Coronary artery (tissue), 2 donors: ENCODE measurements around the gene CLDND2.
"Not testable (repeated sequence)": the region's sequence is repeated elsewhere in the genome, so short reads cannot be mapped to it uniquely, and the experiment has no call there.

Experiments
- DNase-seq: peaks from one replicate; pipeline ENCODE4 v3.0.0-alpha.2; 2017; ENCODE audit warnings: low spot score
- H3K27ac ChIP-seq, 2 donors: fragments of 200-600 bp; sonication (generic); one replicate each; pipeline ENCODE4 v1.5.1; 2016 to 2019
- H3K4me3 ChIP-seq: fragments of 200-600 bp; sonication (generic); 2 replicates; pipeline ENCODE4 v1.5.1; 2016; ENCODE audit warnings: mild to moderate bottlenecking, moderate library complexity
- CTCF ChIP-seq: fragments of 200-600 bp; sonication (generic); IDR thresholded peaks from one replicate; pipeline ENCODE4 v1.5.1; 2019; ENCODE audit warnings: antibody characterized with exemption

CLDND2 gene, protein sequence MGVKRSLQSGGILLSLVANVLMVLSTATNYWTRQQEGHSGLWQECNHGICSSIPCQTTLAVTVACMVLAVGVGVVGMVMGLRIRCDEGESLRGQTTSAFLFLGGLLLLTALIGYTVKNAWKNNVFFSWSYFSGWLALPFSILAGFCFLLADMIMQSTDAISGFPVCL

DNA sequence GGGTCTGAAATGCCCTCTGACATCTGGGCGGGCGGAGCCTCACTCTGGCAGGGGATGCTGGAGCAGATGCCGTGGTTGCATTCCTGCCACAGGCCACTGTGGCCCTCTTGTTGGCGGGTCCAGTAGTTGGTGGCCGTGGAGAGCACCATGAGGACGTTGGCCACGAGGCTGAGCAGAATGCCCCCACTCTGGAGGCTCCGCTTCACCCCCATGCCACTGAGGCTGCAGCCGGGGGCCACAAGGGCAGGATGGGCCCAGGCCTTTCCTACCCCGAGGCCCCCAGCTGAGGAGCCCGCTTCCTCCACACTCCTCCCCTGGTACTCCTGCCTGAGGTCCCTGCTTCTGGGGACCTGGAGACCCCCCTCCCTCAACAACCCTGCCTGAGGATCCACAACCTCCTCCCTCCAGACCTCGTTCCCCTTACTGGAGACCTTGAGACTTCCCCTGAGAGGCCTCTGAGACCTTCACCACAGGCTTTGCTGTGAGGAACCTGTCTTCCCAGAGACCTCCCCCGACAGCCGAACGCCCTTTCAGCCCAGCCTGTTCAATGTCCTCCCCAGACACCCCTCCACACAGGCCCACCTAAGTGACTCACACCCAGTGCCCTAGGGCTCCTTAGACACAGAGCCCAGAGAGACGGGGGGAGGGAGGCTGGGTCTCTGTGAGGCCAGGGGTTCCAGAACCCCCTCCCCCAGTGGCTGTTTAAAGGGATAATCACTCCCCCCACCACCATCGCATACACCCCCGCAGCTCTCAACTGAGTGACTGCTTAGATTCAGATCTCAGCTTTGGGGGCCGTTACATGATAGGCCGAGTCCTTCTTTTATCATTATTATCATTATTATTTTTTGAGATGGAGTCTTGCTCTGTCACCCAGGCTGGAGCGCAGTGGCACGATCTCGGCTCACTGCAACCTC is at the start of gene CLDND2:
Gene CLDND2 (minus strand): TSS at position 638 of the 917 bp plus-strand sequence. CDS start 426 bp downstream, at position 212.
- Histone ChIP-seq H3K4me3 (peak within 1 kb of the TSS; percentile 84), H3K27ac (peak within 1 kb of the TSS; percentile 57 to 100)
- no peak for TF ChIP-seq CTCF
- no peak for DNase-seq

DNA sequence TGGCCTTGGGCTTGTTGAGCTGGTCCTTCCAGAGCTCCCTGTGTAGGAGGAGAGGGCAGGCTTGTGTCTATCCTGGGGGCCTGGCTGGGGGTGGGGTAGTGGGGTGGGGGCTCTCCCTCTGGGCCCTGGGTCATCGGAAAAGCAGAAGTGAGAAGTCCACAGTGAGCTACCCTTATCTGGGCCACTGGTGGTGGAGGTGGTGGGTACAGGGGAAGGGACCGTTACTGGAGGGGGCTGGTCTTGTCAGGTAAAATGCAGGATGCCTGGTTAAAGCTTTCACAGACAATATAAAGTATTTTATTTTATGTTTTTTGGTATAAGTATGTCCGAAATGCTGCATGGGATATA is 49.0 kb upstream of the CLDND2 start:
- Histone ChIP-seq H3K27ac (peak overlapping the region in 1 of 2 donors; percentile 58), H3K4me3 (no peak overlapping the region)
- TF ChIP-seq CTCF: no peak
- DNase-seq: no peak

- TF ChIP-seq CTCF: no peak
- Histone ChIP-seq H3K27ac (peak within 1 kb of the TSS in 1 of 2 donors; percentile 58), H3K4me3 (no peak within 1 kb of the TSS)
- no peak for DNase-seq
These were observed 48.5 kb upstream of the CLDND2 start, which contains the start of gene SIGLEC10 for GRCh38 chr19:51417107-51417809. Gene SIGLEC10 (minus strand): TSS chr19:51417642. CDS start chr19:51417581, 61 bp downstream.

- not testable (repeated sequence) for H3K4me3 ChIP-seq, DNase-seq
- H3K27ac ChIP-seq: peak overlapping the region in 1 of 2 donors; percentile 58
These were observed 47.6 kb upstream of the CLDND2 start for GRCh38 chr19:51416422-51416821.

- no peak for TF ChIP-seq CTCF
- no peak for DNase-seq
- Histone ChIP-seq H3K27ac (no peak overlapping the region), H3K4me3 (no peak overlapping the region)
These were observed 46.4 kb upstream of the CLDND2 start for GRCh38 chr19:51415187-51415586.

- DNase-seq: no peak
- Histone ChIP-seq H3K4me3 (no peak overlapping the region), H3K27ac (no peak overlapping the region)
- TF ChIP-seq CTCF: no peak
These were observed 42.3 kb upstream of the CLDND2 start for GRCh38 chr19:51410950-51411748.
